Endothelial cell of umbilical vein (primary cell): ENCODE data around the gene PPEF1. TPM values are rescaled to one million over a fixed set of nuclear protein-coding genes. Genes with fewer than 3 reads are reported as not detected.
"Not testable (repeated sequence)": the region's sequence is repeated elsewhere in the genome, so short reads cannot be mapped to it uniquely, and the experiment has no call there.

Source experiments
- BruUV-seq: library from RNA; stranded (reverse); fragments of 400-500 nt; replicated peaks from 2 replicates; lab custom pipeline; 2021; lab: Mats Ljungman, UMichigan
- CTCF ChIA-PET: fragments of 300-600, 350-600 bp; sonication (Branson Sonifier 250); formaldehyde crosslinking; loops from one replicate; lab custom pipeline; 2021; ENCODE audit warnings: antibody characterized with exemption, inconsistent platforms; lab: Charles Lee
- POLR2A ChIA-PET: fragments of 300-600, 350-600 bp; sonication (Branson Sonifier 250); formaldehyde crosslinking; loops from one replicate; lab custom pipeline; 2021; ENCODE audit warnings: antibody characterized with exemption, inconsistent platforms; lab: Charles Lee
- DNase-seq: peaks from one replicate; pipeline ENCODE4 v3.0.0-alpha.2; 2011; ENCODE audit warnings: low read depth, low spot score
- FAIRE-seq: peaks from 2 replicates; lab custom pipeline; 2011; peaks lifted over from hg19 to GRCh38; lab: Jason Lieb, UNC
- H2AFZ ChIP-seq: 2 replicates; pipeline ENCODE4 v1.6.0; 2012; ENCODE audit warnings: low read depth, low read length, control low read depth, inconsistent platforms
- H3K27ac ChIP-seq: 2 replicates; pipeline ENCODE4 v1.5.1; 2011; ENCODE audit warnings: low read depth, mild to moderate bottlenecking, control low read depth, low read length, moderate library complexity; ENCODE audit not compliant: insufficient read depth
- H3K27me3 ChIP-seq, 2 experiments: 2 replicates each; pipeline versions ENCODE4 v1.6.0 to v1.6.1; 2011; ENCODE audit warnings: low read length in 2 of 2, mixed read lengths in 1 of 2; ENCODE audit not compliant: control insufficient read depth in 2 of 2, insufficient read depth in 2 of 2
- H3K36me3 ChIP-seq, 2 experiments: 2 replicates in 1 of 2; 3 replicates in 1 of 2; pipeline ENCODE4 v1.5.1; 2011; ENCODE audit warnings: low read length in 2 of 2, mild to moderate bottlenecking in 1 of 2, moderate library complexity in 1 of 2; ENCODE audit not compliant: control insufficient read depth in 2 of 2, insufficient read depth in 2 of 2; ENCODE audit errors: extremely low read depth in 1 of 2
- H3K4me1 ChIP-seq: 3 replicates; pipeline ENCODE4 v1.5.1; 2011; ENCODE audit warnings: mild to moderate bottlenecking, low read length; ENCODE audit not compliant: control insufficient read depth, insufficient read depth; ENCODE audit errors: extremely low read depth
- H3K4me2 ChIP-seq: 2 replicates; pipeline ENCODE4 v1.6.1; 2011; ENCODE audit warnings: low read length, control low read depth, mixed read lengths; ENCODE audit not compliant: insufficient read depth
- H3K4me3 ChIP-seq, 3 experiments: fragments of 200-600 bp in 1 of 3; sonication (generic), shearing (Covaris generic) in 1 of 3; replicated peaks in 1 of 3; 2 replicates each; pipeline ENCODE4 v1.5.1; 2011 to 2016; ENCODE audit warnings: control low read depth in 3 of 3, low read length in 3 of 3, mild to moderate bottlenecking in 2 of 3, inconsistent platforms in 1 of 3, low read depth in 1 of 3, moderate library complexity in 1 of 3; ENCODE audit not compliant: insufficient read depth in 1 of 3
- H3K79me2 ChIP-seq: 2 replicates; pipeline ENCODE4 v1.6.0; 2012; ENCODE audit warnings: low read length, inconsistent platforms; ENCODE audit not compliant: control insufficient read depth, insufficient read depth
- H3K9ac ChIP-seq: replicated peaks from 2 replicates; pipeline ENCODE3; 2011; ENCODE audit warnings: low read length, control low read depth; ENCODE audit not compliant: insufficient read depth; ENCODE audit errors: extremely low read depth
- H3K9me1 ChIP-seq: replicated peaks from 3 replicates; pipeline ENCODE4 v1.6.0; 2011; ENCODE audit warnings: mild to moderate bottlenecking, low read length; ENCODE audit not compliant: control insufficient read depth, insufficient read depth; ENCODE audit errors: extremely low read depth
- H3K9me3 ChIP-seq: replicated peaks from 2 replicates; pipeline ENCODE4 v1.5.1; 2012; ENCODE audit warnings: low read length, inconsistent platforms; ENCODE audit not compliant: control insufficient read depth, insufficient read depth
- H4K20me1 ChIP-seq: replicated peaks from 2 replicates; pipeline ENCODE3; 2011; ENCODE audit warnings: mild to moderate bottlenecking, low read length; ENCODE audit not compliant: control insufficient read depth, insufficient read depth; ENCODE audit errors: extremely low read depth
- FOS ChIP-seq: IDR thresholded peaks from 2 replicates; pipeline ENCODE4 v1.6.1; 2011; ENCODE audit warnings: mild to moderate bottlenecking, low read length, moderate library complexity, borderline replicate concordance; ENCODE audit not compliant: insufficient read depth
- GATA2 ChIP-seq: IDR thresholded peaks from 2 replicates; pipeline ENCODE4 v1.7.0; 2011; ENCODE audit warnings: low read depth, mild to moderate bottlenecking, moderate library complexity, mixed read lengths, low read length; ENCODE audit not compliant: insufficient read length, insufficient read depth
- JUN ChIP-seq: IDR thresholded peaks from 2 replicates; pipeline ENCODE4 v1.6.1; 2011; ENCODE audit warnings: borderline replicate concordance, low read depth; ENCODE audit not compliant: insufficient read length, insufficient read depth
- MYC ChIP-seq: IDR thresholded peaks from one replicate; pipeline ENCODE4 v1.6.1; 2011; ENCODE audit warnings: mild to moderate bottlenecking, low read depth, low read length
- POLR2A ChIP-seq: IDR thresholded peaks from 2 replicates; pipeline ENCODE4 v1.6.1; 2012; ENCODE audit warnings: low read depth, mild to moderate bottlenecking, control low read depth, low read length
- POLR2AphosphoS5 ChIP-seq: IDR thresholded peaks from 2 replicates; pipeline ENCODE4 v1.6.1; 2012; ENCODE audit warnings: low read depth, mild to moderate bottlenecking, control low read depth, low read length, moderate library complexity; ENCODE audit not compliant: insufficient read depth
- dilution Hi-C: fragments of 300-500 bp; cut with MboI; formaldehyde crosslinking; loops from one replicate; pipeline ENCODE4 v1.15.0; 2019; ENCODE audit warnings: low sequenced_read_pairs; ENCODE audit not compliant: extremely low pct_ligation_motif_present
- intact Hi-C: fragments of 100-400 bp; cut with micrococcal nuclease; formaldehyde crosslinking; loops from one replicate; pipeline ENCODE4 v1.10.0; 2022
- polyA plus RNA-seq, 4 experiments: library from polyadenylated mRNA; depleted of rRNA in 3 of 4; stranded (reverse) in 3 of 4; unstranded in 1 of 4; fragments of >200 nt; gene quantifications; 2 replicates each; pipeline versions ENCODE4 v1.2.1 to v1.2.3, GENCODE V29; 2011 to 2012; ENCODE audit warnings: missing spikeins in 1 of 4
- total RNA-seq: library from RNA; stranded (reverse); gene quantifications from 2 replicates; pipeline ENCODE4 v1.2.3, GENCODE V29; 2021
- TF ChIP-seq, protein P1 (sequence below), 2 donors: IDR thresholded peaks; 1 replicate in 1 of 2; 2 replicates in 1 of 2; pipeline ENCODE4 v1.5.1; 2011; ENCODE audit warnings: low read length in 2 of 2, mild to moderate bottlenecking in 2 of 2, moderate library complexity in 2 of 2, control low read depth in 1 of 2, inconsistent platforms in 1 of 2, low read depth in 1 of 2; ENCODE audit not compliant: insufficient read depth in 1 of 2; ENCODE audit errors: extremely low read depth in 1 of 2

PPEF1 gene
- total and polyA plus RNA-seq, 2 donors (not counting 3 experiments of a cell fraction or from before 2014, with no cell fraction given) = not detected

DNA sequence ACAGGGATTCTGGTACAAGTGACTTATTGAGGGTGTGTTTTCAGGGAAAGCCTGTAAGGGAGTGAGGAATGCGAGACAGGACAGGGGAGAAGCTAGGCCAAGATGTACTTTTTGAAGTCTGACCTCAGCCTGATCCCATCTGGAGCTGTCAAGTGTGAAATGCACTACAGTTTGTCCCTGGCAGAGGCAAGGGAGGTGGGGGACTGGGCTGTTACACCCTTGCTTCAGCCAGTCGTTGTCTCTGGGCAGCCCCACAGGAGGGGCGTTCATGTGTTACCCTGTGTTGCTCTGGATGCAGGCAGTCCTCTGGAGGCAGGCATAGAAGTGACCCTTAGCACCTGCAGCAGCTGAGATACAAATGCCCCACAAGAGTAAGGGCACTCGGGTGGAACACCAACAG is 25.8 kb downstream of the PPEF1 start:
- no peaks in the 10 kb centered on the region for H3K79me2 ChIP-seq
- DNase-seq = no peak
- CTCF ChIA-PET = no interaction called here
- H4K20me1 ChIP-seq = no peaks in the 10 kb centered on the region
- dilution Hi-C loops (no loop called here), intact Hi-C loops (no loop called here)
- H3K27me3 ChIP-seq = no peaks in the 10 kb centered on the region
- no peak for FAIRE-seq
- no peak overlapping the region for H3K4me2 ChIP-seq
- no peak overlapping the region for H3K27ac ChIP-seq
- no peak overlapping the region for H3K4me3 ChIP-seq
- H3K9me3 ChIP-seq = no peaks in the 10 kb centered on the region
- H3K9ac ChIP-seq = no peak overlapping the region
- POLR2A ChIA-PET = no interaction called here
- H3K9me1 ChIP-seq = no peaks in the 10 kb centered on the region
- BruUV-seq = no TSS peak
- H3K4me1 ChIP-seq = no peaks in the 10 kb centered on the region
- H3K36me3 ChIP-seq = no peaks in the 10 kb centered on the region
- no peak overlapping the region for H2AFZ ChIP-seq
- TF ChIP-seq MYC (no peak), GATA2 (no peak), JUN (no peak), FOS (no peak), POLR2AphosphoS5 (no peak), POLR2A (no peak)
- TF ChIP-seq, protein P1, sequence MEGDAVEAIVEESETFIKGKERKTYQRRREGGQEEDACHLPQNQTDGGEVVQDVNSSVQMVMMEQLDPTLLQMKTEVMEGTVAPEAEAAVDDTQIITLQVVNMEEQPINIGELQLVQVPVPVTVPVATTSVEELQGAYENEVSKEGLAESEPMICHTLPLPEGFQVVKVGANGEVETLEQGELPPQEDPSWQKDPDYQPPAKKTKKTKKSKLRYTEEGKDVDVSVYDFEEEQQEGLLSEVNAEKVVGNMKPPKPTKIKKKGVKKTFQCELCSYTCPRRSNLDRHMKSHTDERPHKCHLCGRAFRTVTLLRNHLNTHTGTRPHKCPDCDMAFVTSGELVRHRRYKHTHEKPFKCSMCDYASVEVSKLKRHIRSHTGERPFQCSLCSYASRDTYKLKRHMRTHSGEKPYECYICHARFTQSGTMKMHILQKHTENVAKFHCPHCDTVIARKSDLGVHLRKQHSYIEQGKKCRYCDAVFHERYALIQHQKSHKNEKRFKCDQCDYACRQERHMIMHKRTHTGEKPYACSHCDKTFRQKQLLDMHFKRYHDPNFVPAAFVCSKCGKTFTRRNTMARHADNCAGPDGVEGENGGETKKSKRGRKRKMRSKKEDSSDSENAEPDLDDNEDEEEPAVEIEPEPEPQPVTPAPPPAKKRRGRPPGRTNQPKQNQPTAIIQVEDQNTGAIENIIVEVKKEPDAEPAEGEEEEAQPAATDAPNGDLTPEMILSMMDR (IDR thresholded peaks at IDR 0.05; ENCODE audit: extremely low read depth in 1 of 2, insufficient read depth in 1 of 2, low read depth in 1 of 2, low read length in 2 of 2) = no peak

DNA sequence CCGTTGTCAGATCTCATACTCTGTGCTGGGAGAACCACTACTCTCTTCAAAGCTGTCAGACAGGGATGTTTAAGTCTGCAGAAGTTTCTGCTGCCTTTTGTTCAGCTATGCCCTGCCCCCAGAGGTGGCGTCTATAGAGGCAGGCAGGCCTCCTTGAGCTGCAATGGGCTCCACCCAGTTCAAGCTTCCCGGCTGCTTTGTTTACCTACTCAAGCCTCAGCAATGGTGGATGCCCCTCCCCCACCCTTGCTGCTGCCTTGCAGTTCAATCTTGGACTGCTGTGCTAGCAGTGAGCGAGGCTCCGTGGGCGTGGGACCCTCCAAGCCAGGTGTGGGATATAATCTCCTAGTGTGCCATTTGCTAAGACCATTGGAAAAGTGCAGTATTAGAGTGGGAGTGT is 32.2 kb downstream of the PPEF1 start:
- POLR2A ChIA-PET, DNase-seq, H3K9ac ChIP-seq, intact Hi-C loops, H3K4me3 ChIP-seq, H3K4me1 ChIP-seq, H3K27me3 ChIP-seq, H3K79me2 ChIP-seq, FAIRE-seq, H3K4me2 ChIP-seq, H2AFZ ChIP-seq, BruUV-seq, H3K9me3 ChIP-seq, dilution Hi-C loops, CTCF ChIA-PET, H3K27ac ChIP-seq, H3K36me3 ChIP-seq, H3K9me1 ChIP-seq, H4K20me1 ChIP-seq: not testable (repeated sequence)
